ENCODE data around the gene YTHDF2.
A peak's percentile ranks its signal among the peaks of the same experiment; 100 is the strongest.
"Not testable (repeated sequence)": the region's sequence is repeated elsewhere in the genome, so short reads cannot be mapped to it uniquely, and the experiment has no call there.

YTHDF2 gene

GRCh38 chr1:28761189-28761588, 24.4 kb downstream of the YTHDF2 start:
- DNase-seq = no peak

- no peak for DNase-seq
Observed at GRCh38 chr1:28766532-28767183, 29.9 kb downstream of the YTHDF2 start.

GRCh38 chr1:28770601-28771165, 33.9 kb downstream of the YTHDF2 start:
- no peak for DNase-seq

GRCh38 chr1:28771921-28772320, 35.2 kb downstream of the YTHDF2 start:
- DNase-seq = not testable (repeated sequence)

GRCh38 chr1:28773105-28773504, 36.4 kb downstream of the YTHDF2 start:
- no peak for DNase-seq

- DNase-seq = peak; percentile 62 to 72
Observed at GRCh38 chr1:28775121-28775942, 38.6 kb downstream of the YTHDF2 start.

- DNase-seq = no peak
Observed at GRCh38 chr1:28776341-28776740, 39.6 kb downstream of the YTHDF2 start.

- DNase-seq = no peak
Observed at GRCh38 chr1:28778021-28778420, 41.3 kb downstream of the YTHDF2 start.

- DNase-seq = no peak
Observed at GRCh38 chr1:28779751-28780408, 43.1 kb downstream of the YTHDF2 start.

GRCh38 chr1:28781305-28781704, 44.6 kb downstream of the YTHDF2 start:
- DNase-seq = no peak

- DNase-seq = no peak
Observed at GRCh38 chr1:28782011-28782410, 45.3 kb downstream of the YTHDF2 start.

- no peak for DNase-seq
Observed at GRCh38 chr1:28783363-28783762, 46.6 kb downstream of the YTHDF2 start.

- DNase-seq = no peak
Observed at GRCh38 chr1:28789412-28789811, 52.7 kb downstream of the YTHDF2 start.

- no peak for DNase-seq
Observed at GRCh38 chr1:28789816-28790215, 53.1 kb downstream of the YTHDF2 start.

GRCh38 chr1:28790377-28791035, 53.8 kb downstream of the YTHDF2 start:
- DNase-seq = no peak

GRCh38 chr1:28791929-28792328, 55.2 kb downstream of the YTHDF2 start:
- not testable (repeated sequence) for DNase-seq

- DNase-seq = no peak
Observed at GRCh38 chr1:28792644-28793121, 55.9 kb downstream of the YTHDF2 start.

- DNase-seq = not testable (repeated sequence)
Observed at GRCh38 chr1:28794582-28794981, 57.8 kb downstream of the YTHDF2 start.

GRCh38 chr1:28796352-28797211, 59.8 kb downstream of the YTHDF2 start:
- DNase-seq = no peak

GRCh38 chr1:28800324-28800723, 63.6 kb downstream of the YTHDF2 start:
- DNase-seq = no peak

- DNase-seq = no peak
Observed at GRCh38 chr1:28801461-28801860, 64.7 kb downstream of the YTHDF2 start.

- no peak for DNase-seq
Observed at GRCh38 chr1:28803051-28803450, 66.3 kb downstream of the YTHDF2 start.

Data from stimulated activated CD4-positive, alpha-beta T cell treated with anti-CD3 and anti-CD28 coated beads, Interleukin-2, amount 100 ng/mL, for 24 hours (primary cell).